Caki2 (cell line): Measurements from ENCODE around the gene FANCI. TPM values are rescaled to one million over a fixed set of nuclear protein-coding genes. Genes with fewer than 3 reads are reported as not detected.

ENCODE experiments used
- DNase-seq: peaks from one replicate; pipeline ENCODE4 v3.0.0-alpha.2; 2015; ENCODE audit warnings: low read depth
- in situ Hi-C: cut with HindIII; loops from 2 replicates; pipeline ENCODE4 v1.10.0; 2016; ENCODE audit warnings: low sequenced_read_pairs, low pct_unique_long_range_greater_than_20kb, mixed read lengths
- total RNA-seq: library from RNA; depleted of rRNA; stranded (reverse); fragments of >200 nt; shearing (Covaris generic); gene quantifications from 2 replicates; pipeline ENCODE4 v1.2.3, GENCODE V29; 2014; ENCODE audit warnings: low replicate concordance

The FANCI gene
- total RNA-seq, 1 experiment from 2014 or later, result 35.7 TPM

DNA sequence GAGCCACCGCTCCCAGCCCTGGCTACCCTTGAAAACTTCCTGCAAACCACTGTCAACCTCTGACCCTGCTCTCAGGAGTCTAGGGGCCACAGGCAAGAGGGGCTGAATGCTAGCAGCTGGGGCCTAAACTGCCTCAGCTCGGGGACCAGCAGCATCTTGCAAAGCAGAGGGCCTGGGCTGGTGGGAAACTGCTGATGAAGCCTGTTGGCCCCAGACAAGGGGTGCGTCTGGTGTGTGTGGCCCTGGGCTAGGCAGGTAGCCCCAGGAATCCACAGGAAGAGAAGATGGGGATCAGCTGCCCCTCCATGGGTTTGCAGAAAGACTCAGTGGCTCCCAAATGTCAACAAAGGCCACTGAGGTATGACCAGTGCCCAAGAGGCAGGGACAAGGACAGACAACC lies 99.1 kb downstream of the FANCI start:
- in situ Hi-C loops, result no loop called here
- DNase-seq, result no peak

DNA sequence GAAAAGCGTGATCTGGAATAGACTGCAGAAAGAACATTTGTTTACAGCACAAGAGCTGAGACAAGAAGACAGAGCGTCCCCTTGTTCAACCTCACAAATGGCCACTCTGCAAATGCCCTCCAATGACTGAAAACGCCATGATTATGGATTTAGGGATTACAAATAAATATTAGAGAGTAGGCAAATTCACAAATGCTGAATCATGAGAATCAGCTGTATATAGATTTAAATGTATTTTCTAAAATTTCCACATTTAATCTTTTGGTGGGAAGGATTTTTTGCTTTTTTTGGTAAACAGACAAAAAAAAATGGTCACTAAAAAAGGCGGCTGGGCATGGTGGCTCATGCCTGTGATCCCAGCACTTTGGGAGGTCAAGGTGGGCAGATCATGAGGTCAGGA lies 101.5 kb downstream of the FANCI start:
- in situ Hi-C loops, result no loop called here
- no peak for DNase-seq

DNA sequence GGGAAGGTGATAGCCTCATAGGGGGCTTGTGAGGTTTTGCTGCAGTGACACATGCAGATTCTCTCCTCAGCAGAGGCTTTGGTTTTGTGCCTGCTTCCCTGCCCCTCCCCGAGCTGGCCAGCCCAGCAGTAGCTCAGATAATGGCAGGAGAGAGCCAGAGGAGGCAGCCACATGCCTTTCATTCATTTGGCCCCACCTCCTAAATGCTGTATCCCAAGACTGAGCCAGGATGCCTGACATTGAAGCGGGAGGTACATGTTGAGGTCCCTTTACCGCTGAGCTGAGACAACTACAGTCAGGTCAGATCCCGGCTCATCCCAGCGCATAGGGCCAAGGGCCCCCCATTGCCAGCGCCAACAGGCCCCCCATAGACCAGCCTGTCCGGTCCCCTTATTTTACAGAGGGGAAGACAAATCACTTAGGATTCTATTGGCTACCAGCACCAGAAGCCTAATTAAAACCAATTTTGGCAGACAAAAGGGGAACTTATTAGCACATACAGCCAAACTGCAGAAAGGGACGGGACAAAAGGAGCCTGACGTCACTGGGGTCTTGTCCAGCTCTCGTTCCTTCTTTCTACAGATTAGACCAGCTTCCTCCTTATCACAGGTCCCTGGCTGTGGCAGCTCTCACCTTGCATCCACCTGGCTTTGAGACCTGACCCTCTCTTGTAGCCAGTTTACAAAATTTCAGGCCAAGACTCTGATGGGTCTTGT lies 102.9 kb downstream of the FANCI start:
- DNase-seq, result no peak

DNA sequence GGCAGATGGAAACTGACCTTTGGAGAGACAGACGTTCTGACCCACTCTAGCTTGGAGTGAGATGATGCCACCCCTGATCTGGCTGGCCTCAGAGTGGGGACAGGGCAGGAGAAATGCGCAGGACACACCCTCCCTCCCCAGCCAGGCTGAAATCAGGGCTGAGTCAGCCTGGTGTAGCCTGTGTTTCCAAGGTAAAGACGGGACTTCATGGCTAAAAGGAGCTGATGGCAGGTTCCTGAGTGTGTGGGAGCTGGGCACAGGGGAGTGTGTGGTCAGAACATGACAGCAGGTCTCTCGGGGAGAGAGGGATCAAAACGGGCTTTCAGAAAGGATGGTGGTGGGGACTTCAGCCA lies 105.4 kb downstream of the FANCI start:
- in situ Hi-C loops, result no loop called here
- no peak for DNase-seq

More for the DNA sequence above, 102.9 kb downstream of the FANCI start:
- in situ Hi-C loops, result no loop called here

DNA sequence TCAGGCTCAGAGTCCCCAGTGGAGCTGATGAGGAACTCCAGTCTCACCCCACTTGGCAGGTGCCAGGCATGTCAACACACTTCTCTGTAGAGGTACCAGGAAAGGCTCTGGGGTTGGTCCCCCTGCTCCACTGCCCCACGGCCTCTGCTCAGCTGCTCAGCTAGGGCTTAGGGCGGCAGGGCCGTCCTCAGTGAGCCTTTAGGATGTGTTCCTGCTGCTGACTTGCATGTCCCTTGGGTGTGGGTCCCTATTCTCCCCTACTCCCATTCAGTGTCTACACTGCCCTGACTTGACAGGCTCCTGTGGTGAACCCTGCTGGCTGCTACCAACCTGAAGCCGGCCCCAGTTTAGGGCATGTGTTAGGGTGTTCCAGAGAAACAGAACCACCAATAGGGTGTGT lies 108.7 kb downstream of the FANCI start:
- no peak for DNase-seq
- in situ Hi-C loops, result no loop called here

DNA sequence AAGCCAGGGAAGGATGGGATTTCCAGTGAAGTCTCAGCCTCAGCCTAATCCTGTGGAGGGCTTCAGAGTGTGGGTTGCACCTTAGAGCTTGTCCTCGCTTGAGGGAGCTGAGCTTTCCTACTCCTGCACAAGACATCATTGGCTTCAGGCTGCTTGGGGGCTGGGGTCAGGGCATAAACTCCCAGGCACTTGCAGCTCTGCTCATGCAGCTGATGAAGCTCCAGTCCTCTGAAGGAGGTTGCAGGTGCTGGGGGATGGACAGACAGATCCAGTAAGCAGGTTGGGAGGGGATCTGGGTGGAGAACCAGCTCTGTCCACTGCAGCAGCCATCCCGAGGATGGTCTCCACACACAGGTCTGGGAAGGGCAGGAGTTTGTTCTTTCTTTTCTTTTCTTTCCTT lies 110.2 kb downstream of the FANCI start:
- in situ Hi-C loops, result no loop called here
- DNase-seq, result no peak

DNA sequence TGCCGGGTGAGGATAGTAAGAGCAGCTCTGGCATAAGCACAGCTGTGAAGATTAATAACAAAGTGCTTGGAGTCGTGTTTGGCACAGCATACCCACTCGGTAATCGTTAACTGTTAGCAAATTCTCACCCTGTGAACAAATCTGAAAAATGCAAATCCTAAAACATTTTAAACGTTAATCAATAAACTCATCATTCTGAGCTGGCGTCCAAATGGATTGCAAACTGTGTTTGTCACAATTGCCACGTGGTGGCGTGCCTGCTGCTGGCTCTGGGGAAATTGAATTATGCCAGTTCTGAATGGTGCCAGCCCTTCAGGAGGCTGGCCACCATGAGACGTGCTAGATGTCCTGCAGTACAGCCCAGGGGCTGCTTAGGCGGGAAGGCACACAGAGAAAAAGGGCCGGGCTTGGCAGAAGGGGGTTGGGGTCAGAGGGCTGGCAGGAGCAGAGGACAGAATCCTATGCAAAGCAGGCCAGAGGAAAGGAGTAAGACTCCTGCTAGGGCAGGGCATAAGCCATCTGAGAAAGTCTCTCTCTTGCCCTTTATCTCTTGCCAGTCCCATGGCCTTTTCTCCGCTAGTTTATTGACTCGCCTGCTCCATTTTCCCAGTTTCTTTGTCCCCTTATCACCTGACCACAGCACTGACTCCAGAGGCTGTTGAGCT lies 113.0 kb downstream of the FANCI start:
- peak; percentile 25 for DNase-seq

DNA sequence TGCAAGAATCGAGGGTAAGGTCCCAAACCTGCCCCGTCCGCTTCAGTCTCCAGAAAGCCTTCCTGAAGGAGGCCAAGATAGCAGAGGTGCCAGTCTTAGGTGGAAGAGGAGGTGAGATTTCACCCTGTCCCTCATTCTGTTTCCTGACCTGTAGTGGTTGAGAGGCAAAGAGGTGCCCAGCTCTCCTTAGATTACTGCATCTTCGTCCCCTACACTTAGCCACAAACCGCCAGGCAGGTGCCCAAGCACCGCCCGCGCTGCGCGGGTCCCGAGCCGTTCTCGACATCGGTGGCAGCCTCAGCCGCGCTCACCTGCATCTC lies 114.6 kb downstream of the FANCI start:
- no peak for DNase-seq
- in situ Hi-C loops, result no loop called here

More for the DNA sequence above, 113.0 kb downstream of the FANCI start:
- in situ Hi-C loops, result no loop called here

DNA sequence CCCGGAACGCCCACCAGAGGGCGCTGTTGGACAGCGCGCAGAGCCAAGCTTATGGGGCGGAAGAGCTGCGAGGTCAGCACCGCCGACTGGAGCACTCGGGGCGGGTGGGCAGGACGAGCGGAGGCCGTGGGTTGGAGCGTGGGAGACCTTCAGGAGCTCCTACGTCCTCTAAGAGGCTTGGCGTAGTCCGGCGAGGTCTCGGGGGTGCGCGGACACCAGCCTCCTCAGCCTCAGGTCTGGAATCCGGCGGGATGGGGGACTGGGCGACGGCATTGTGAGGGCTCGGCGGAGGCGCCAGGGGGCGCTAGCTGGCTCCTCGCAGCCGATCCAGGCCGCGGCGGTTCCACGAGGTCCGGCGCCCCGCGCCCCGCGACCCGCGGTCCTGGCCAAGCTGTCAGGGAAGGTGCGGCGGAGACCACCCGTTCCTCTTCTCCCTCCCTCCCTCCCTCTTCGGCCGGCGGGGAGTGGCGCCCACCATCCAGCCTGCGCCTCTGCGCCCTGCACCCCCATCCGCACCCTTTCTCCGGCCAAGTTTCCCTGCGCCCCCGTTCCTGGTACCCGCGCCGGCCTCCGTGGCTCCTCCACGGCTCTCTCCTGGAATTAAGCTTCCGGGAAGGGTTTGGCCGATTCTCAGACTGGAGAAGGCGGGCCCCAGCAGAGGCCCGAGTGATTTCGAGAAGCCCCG lies 115.1 kb downstream of the FANCI start:
- DNase-seq, result peak; percentile 85
- in situ Hi-C loops, result no loop called here

DNA sequence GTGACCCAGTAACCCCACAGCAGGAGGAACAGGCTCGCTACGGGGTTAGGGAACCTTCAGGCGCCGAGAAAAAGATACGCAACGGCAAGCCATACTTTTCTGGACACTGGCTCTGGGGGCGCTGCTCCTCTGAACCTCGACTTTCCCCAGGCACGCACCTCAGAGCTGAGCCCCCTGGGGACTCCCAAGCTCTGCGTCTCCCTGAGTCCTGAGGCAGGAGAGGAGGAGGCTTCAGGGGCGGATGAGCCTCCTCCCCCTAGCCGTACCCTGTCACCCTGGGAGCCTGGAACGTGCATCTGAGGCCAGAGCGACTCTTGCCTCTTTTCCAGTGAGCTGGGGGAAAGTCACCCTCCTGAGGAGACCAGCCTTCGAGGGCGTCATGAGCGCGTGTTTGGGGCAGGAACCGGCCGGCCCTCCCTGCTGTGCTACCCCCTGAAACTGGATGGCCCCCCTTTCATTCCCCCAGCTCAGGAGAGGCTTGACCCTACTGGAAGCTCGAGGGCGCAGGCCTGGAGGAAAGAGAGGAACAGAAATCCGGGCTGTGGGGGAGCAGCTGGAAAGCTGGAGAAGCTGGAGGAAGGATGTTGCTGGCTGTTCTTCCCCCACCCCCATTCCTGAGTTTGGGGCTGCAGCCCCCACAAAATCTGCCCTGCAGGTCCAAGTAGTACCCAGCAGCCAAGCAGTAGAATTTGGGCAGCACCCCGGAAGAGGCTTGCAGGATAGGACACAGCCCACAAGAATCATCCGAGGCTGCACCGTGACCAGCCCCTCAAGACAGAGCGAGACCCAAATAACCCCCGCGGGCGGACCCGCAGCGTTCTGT lies 115.9 kb downstream of the FANCI start:
- no peak for DNase-seq
- in situ Hi-C loops, result loop anchor here (5.0 kb wide), 1 partner anchor 78 kb away; no protein-coding TSS in a partner anchor

DNA sequence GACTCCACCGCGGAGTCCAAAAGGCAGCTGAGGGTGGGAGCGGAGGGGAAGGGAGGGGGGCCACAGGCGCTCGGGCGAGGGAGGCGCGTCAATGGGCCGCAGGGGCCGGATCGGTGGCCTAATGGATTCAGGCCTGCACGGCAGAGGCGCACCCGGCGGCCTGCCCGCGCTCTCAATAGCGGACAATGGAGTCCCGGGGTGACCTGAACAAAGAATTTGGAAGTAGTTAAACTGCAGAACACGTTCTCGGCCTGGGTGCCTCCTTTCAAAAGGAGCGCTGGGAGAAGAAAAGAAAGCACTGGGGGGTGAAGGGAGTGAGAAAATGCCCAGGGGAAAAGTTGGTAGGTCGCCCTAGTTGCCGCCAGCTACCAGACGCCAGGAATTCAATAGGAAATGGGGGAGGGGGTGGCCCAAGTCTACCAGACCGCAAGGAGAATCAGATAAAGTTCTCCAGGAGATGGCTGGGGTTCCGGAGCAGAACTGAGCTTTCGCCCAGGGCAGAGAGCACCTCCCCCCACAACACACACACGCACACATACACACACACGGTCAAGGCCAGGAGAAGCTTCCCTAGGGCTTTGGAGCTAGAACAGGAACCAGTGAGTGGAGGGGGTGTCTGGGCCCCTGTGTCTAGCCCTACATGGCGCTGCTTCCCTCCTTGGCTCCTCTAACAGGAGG lies 116.7 kb downstream of the FANCI start:
- DNase-seq, result no peak
- in situ Hi-C loops, result loop anchor here (5.0 kb wide), 1 partner anchor 77 kb away; no protein-coding TSS in a partner anchor

DNA sequence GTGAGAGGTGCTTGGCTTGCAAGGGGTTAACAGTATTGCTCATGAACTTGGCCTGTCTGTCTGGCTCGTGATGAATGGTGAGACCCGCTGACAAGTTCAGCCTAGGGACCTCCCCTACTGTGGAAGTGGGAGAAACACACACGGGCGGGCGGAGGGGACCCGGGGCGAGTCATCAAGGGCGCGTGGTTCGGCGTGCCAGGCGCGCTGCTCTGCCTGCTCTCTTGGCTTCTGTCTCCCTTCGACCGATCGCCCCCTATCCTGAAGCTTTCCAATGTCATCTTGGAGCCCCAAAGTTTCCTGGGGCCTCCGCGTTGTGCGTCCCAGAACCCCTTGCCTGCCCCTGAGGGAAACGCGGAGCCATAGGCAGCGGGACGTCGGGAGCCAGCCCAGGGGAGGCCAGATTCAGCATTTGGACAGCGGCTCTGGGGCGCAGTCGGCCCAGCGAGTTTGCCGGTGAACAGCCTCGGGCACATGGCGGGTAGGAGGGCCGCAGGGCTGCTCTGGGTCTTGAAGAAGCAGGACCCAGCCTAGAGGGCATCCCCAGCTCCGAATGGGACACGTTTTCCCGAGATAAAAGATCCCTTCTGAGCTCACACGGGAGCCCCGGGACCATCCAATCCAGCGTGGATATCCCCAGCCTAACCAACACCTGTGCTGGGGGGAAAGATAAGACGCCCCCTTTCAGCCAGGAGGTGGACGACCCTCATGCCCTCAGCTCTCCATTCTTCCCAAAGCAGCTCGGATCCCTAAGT lies 117.8 kb downstream of the FANCI start:
- in situ Hi-C loops, result loop anchor here (5.0 kb wide), 1 partner anchor 76 kb away; no protein-coding TSS in a partner anchor
- peak; percentile 63 for DNase-seq

DNA sequence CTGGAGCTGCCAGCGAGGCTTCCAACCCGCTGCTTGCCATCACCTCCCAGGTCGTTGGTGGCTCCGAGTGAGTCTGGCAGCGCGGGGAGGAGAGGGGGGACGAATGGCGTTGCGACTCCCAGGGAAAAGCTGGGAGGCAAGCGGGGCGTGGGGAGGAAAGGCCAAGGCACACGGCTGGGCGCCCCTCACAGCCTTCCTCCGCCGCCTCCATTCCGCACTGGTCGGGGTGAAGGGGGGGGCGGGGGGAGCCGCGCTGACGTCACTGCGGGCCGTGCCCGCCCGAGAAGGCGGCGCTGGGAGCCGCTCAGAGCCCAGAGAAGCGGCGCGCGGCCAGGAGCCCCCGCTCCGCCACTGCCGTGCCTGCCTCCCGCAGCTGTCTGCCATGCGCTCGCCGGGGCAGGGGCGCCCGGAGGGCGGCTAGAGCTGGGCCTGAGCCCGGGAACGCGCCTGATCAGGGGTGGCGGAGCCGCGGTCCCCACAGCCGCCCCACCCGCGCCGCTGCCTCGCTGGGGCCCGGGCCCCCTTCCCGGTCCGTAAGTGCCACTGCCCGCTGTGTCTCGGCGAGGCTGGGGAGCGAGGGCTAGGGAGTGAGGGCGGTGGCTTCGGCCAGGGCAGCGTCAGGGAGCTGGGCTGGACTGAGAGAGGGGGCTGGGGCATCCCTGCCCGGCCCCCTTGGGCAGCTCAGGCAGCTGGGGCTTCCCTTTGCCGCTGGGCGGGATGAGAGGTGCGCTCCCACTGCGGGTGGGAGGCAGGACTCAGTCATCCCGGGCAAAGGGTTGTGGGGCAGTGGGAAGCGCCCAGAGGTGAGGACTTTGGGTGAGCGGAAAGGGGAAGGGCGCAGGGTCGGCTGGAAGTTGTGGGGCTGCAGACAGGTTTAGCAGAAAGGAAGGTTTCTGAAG lies 118.7 kb downstream of the FANCI start:
- DNase-seq, result no peak
- in situ Hi-C loops, result loop anchor here (5.0 kb wide), 1 partner anchor 75 kb away; no protein-coding TSS in a partner anchor

DNA sequence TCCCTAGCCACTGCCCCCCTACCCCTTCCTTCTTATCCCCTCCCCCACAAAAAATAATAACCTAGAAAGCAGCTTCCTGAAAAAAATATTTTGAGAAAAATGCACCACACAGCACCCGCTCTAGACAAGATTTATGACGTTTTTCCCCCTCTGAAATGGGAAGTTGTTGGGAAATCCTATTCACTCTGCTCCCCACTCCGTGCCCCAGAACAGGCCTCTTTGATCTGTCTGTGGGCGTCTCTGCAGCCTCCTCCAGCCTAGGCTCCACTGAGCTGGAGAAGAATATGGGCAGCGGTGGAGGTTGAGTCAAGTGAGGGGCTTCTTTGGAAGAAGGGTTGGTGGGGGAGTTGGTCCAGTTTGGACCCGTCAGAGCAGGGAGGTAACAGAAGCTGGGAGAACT lies 119.4 kb downstream of the FANCI start:
- in situ Hi-C loops, result loop anchor here (5.0 kb wide), 1 partner anchor 74 kb away; no protein-coding TSS in a partner anchor

DNA sequence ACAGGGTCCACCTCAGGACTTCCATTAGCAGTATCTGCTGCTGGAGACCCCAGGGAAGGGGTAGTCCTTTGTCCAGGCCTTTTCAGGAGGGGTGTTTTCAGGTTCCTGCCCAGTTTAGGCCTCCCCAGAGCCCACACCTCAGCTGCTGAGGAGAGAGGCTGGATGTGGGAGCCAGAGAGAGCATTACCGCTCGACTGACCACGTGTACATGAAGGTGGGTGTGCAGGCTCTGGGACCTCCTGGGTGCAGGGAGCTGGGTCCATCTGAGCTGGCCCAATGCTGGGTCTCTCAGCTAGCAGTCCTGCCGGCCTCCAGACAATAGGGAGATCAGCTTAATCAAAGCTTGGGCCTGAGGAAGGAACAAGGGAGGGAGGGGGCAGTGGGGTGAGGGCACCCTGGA lies 120.0 kb downstream of the FANCI start:
- DNase-seq, result no peak
- in situ Hi-C loops, result loop anchor here (5.0 kb wide), 1 partner anchor 74 kb away; no protein-coding TSS in a partner anchor

More for the DNA sequence above, 119.4 kb downstream of the FANCI start:
- no peak for DNase-seq

DNA sequence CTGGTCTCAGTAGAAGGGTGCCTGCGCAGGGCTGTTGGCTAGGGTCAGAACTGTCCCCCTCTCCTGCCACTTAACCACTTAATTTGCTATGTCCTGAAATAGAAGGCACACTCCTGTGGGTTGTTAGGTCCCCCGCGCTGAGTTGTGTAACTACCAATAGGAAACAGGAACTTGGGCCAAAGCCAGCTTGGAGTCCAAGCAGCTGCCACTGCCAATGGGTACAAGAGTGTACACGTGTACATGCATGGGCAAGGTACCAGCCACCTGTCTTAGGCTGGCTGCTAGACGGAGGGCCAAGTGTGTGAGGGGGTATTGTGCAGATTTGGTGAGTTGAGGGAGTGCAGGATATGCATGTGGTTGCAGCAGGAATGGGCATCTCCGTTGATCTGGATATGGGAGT lies 120.6 kb downstream of the FANCI start:
- DNase-seq, result no peak
- in situ Hi-C loops, result loop anchor here (5.0 kb wide), 1 partner anchor 73 kb away; no protein-coding TSS in a partner anchor
